GM12801 (cell line): ENCODE data around the gene ZP1.

Source experiments
- CTCF ChIP-seq: IDR thresholded peaks from one replicate; pipeline ENCODE4 v1.5.1; 2011; ENCODE audit warnings: control low read depth; ENCODE audit not compliant: insufficient read length; ENCODE audit errors: extremely low read depth

The ZP1 gene

DNA sequence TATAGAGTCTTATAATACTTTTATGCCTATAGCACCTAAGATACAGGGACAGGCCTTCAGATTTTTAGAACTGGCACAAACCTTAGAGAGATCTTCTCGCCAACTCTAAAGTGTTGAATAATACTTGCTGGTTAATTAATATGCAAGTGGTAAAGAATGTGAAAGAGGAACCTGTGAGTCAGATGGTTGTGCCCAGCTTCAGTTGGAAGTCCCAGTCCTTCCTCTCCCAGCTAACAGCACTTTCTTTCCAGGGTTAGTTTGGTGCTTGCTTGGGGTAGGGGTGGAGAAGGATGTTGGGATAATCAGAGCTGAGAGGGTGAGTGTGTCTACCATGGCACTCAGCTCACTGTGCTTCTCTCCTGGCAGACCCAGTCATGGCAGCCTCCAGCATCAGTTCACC is 52.0 kb downstream of the ZP1 start:
- TF ChIP-seq CTCF = no peak

DNA sequence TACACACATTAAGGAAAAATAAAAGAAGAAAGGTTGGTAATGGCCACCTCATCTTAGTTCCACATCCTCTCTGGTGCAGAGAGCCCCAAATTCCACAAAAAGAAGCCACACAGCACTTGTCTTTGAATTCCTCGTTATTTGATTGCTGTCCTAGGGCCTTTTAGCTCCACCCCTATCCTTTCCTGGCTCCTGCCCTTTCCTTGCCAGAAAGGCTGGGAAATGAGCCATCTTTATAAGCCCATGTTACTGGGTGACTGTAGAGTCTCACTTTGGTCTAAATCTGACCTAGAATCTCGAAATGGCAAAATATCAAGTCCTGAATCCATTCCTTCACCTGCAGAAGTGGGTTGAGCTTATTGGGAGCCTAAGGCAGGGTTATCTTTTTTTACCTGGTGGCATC is 52.6 kb downstream of the ZP1 start:
- no peak for TF ChIP-seq CTCF

- no peak for TF ChIP-seq CTCF
These were observed 53.9 kb downstream of the ZP1 start for GRCh38 chr11:60921259-60921658.

DNA sequence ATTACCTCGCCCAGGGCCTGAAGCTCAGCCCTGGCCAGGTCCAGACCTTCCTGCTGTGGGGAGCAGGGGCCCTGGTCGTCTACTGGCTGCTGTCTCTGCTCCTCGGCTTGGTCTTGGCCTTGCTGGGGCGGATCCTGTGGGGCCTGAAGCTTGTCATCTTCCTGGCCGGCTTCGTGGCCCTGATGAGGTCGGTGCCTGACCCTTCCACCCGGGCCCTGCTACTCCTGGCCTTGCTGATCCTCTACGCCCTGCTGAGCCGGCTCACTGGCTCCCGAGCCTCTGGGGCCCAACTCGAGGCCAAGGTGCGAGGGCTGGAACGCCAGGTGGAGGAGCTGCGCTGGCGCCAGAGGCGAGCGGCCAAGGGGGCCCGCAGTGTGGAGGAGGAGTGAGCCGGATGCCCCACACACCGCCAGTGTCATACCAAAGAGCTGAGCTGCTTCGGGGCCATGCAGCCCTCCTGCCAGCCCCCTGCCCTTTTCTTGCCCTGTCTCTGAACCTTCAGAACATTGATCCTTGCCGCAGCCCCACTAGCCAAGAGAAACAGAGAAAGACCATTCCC is 54.5 kb downstream of the ZP1 start:
- TF ChIP-seq CTCF = no peak

DNA sequence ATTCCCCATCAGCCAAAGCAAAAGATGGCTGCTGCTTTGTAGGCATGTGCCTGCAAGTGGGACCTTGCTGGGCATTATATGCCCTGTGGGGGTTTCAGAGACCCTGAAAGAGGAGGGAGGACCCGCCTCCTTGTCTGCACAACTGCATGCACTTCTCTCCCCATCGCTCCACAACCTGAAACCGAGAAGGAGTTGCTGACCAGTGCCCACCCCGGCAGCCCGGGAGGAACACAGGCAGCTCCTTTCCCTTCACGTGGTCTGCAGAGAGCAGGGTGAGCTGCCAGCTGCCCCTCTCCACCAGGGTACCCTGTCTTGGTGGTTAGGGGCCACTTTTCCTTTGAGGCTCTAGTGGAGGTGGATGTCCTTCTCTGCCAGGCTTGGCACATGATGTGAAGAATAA is 55.6 kb downstream of the ZP1 start:
- TF ChIP-seq CTCF = no peak

- no peak for TF ChIP-seq CTCF
These were observed 56.0 kb downstream of the ZP1 start for GRCh38 chr11:60923326-60923725.

- no peak for TF ChIP-seq CTCF
These were observed 56.4 kb downstream of the ZP1 start for GRCh38 chr11:60923800-60924109.
